Subcutaneous abdominal adipose tissue (tissue), 5 donors: ENCODE data around the gene OMP.

ENCODE experiments used
- H3K27ac ChIP-seq: one replicate; pipeline ENCODE4 v1.7.0; 2013; ENCODE audit warnings: low read depth, mild to moderate bottlenecking, inconsistent platforms, low read length, moderate library complexity
- H3K27me3 ChIP-seq, 5 donors: one replicate each; pipeline ENCODE4 v1.7.0; 2013; ENCODE audit warnings: low read length in 5 of 5, inconsistent platforms in 1 of 5; ENCODE audit not compliant: control insufficient read depth in 5 of 5, insufficient read depth in 4 of 5
- H3K36me3 ChIP-seq, 5 donors: one replicate each; pipeline ENCODE4 v1.7.0; 2013; ENCODE audit warnings: low read length in 5 of 5; ENCODE audit not compliant: control insufficient read depth in 5 of 5, insufficient read depth in 5 of 5
- H3K4me1 ChIP-seq, 5 donors: one replicate each; pipeline ENCODE4 v1.7.0; 2013; ENCODE audit warnings: low read length in 5 of 5, mild to moderate bottlenecking in 3 of 5, moderate library complexity in 1 of 5; ENCODE audit not compliant: control insufficient read depth in 5 of 5, insufficient read depth in 5 of 5
- H3K4me3 ChIP-seq, 5 donors: one replicate each; pipeline ENCODE4 v1.7.0; 2013; ENCODE audit warnings: low read length in 5 of 5, low read depth in 1 of 5
- H3K9ac ChIP-seq, 5 donors: one replicate each; pipeline ENCODE4 v1.7.0; 2013; ENCODE audit warnings: low read length in 5 of 5, mild to moderate bottlenecking in 4 of 5, moderate library complexity in 3 of 5
- H3K9me3 ChIP-seq, 5 donors: one replicate each; pipeline ENCODE4 v1.7.0; 2013; ENCODE audit warnings: low read length in 5 of 5; ENCODE audit not compliant: control insufficient read depth in 5 of 5
- donor health status: healthy.
- donor health status: healthy.
- donor health status: healthy.
- donor health status: healthy.
- donor health status: healthy.

Gene OMP, protein sequence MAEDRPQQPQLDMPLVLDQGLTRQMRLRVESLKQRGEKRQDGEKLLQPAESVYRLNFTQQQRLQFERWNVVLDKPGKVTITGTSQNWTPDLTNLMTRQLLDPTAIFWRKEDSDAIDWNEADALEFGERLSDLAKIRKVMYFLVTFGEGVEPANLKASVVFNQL

DNA sequence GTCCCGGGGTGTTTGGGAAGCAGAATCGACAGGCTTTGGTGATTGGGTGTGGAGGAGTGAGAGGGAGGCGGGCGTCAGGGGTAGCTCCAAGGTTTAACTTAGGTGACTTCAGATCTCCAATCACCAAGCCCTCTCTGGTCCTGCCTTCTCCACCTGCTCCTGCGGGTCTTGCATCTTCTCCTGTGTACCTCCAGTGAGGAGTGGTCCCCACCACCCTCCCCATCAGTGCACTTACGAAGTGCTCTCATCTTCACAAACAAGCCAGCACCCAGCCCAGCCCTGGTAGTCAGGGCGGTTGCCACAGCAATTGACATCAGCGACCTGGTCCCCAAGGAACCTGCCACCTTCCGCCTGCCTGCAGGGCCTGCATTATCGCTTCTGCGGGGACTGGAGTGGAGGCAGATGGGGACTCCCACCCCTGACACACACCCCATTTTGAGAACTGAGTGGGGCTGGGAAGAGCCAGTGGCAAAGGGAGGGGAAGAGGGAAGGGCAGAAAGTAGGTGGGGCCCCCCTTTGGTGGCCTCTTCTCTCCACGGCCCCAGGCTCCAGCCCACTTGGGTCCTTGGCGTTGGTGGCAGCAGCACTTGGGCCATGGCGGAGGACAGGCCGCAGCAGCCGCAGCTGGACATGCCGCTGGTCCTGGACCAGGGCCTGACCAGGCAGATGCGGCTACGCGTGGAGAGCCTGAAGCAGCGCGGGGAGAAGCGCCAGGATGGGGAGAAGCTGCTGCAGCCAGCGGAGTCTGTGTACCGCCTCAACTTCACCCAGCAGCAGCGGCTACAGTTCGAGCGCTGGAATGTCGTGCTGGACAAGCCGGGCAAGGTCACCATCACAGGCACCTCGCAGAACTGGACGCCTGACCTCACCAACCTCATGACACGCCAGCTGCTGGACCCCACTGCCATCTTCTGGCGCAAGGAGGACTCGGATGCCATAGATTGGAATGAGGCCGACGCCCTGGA lies at the start of gene OMP:
Gene OMP, plus strand, starts transcription at position 595 of the 965 bp plus-strand sequence. Its CDS starts 0 bp downstream, at position 595.
- Histone ChIP-seq H3K4me1 (peaks cover 0 to 1% (median 0%) of the 10 kb centered on the region in 5 donors), H3K9ac (no peak within 1 kb of the TSS), H3K4me3 (no peak within 1 kb of the TSS), H3K27me3 (no peaks in the 10 kb centered on the region), H3K27ac (no peak within 1 kb of the TSS), H3K36me3 (peaks cover 0 to 10% (median 0%) of the 10 kb centered on the region in 5 donors), H3K9me3 (no peaks in the 10 kb centered on the region)

DNA sequence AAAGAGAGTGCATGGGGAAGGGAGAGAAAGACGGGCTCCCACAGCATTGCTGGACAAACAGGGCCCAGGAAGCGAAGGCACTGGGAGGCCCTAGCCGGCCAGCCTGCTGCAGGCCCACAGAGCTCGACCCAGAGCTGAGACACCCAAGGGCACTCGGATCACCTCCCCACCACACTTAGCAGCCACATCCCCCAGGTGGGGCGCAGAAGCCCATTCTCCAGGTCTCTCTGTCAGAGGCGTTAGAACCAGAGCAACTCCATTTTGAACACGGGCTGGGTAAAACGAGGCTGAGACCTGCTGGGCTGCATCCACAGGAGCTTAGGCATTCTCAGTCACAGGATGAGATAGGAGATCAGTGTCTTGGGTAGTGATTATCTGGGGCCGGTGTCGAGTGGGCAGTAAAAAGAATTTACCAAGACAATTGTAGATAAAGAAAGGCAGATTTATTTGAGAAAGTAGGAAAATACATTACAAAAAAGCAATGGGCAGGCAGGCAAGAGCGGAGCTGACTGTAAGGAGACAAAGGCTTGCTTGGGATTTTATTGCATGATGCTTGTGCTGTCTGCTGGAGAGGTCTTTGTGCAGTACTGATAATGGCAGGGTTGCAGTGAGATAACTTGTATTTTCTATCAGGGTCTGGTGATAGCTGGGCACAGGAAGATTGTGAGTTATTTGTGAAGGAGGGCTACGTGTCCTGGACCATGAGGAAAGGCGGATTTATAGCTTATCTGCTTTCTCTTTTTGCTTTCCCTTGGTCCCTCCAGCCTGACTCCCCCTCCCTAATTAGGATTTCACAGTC lies 49.2 kb upstream of the OMP start:
- H3K4me1 ChIP-seq = no peaks in the 10 kb centered on the region

DNA sequence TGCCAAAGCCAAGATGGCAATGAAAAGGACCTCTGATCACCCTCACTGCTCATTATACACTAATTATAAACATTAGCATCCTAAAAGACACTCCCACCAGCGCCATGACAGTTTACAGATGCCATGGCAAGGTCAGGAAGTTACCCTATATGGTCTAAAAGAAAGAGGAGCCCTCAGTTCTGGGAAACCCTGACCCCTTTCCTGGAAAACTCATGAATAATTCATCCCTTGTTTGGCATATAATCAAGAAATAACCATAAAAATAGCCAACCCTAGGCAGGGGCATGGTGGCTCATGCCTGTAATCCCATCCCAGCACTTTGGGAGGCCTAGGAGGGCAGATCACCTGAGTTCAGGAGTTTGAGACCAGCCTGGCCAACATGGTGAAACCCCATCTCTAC lies 48.6 kb upstream of the OMP start:
- H3K4me1 ChIP-seq = no peaks in the 10 kb centered on the region
- peaks cover 0 to 18% (median 14%) of the 10 kb centered on the region in 5 donors for H3K9me3 ChIP-seq
- H3K36me3 ChIP-seq = no peaks in the 10 kb centered on the region
- H3K27ac ChIP-seq = no peak overlapping the region
- no peaks in the 10 kb centered on the region for H3K27me3 ChIP-seq
- no peak overlapping the region for H3K4me3 ChIP-seq
- H3K9ac ChIP-seq = no peak overlapping the region

More for the DNA sequence above, 49.2 kb upstream of the OMP start:
- no peaks in the 10 kb centered on the region for H3K27me3 ChIP-seq
- no peak overlapping the region for H3K9ac ChIP-seq
- no peak overlapping the region for H3K4me3 ChIP-seq
- H3K9me3 ChIP-seq = peaks cover 0 to 18% (median 14%) of the 10 kb centered on the region in 5 donors
- no peak overlapping the region for H3K27ac ChIP-seq
- H3K36me3 ChIP-seq = no peaks in the 10 kb centered on the region

DNA sequence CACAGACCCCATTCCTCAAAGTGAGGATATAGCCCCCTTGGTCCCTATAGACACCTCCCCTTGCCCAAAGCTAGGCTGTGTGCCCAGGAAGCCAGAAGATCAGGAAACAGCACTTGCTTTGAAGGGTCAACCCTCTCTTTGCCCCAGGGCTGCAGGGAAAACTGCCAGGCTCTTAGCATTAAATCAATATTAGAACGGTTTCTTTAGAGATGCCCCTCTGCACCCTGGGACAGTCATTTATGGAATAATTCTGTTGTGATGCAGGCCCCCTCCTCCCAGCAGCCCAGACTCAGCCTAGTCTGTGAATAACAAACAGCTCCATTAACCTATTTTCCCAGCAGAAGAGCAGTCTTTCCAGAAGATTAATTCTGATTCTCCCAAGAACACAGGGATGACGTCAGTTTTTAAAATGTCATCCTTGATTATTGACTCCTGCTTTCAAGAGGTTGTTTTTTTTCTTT lies 47.5 kb upstream of the OMP start:
- Histone ChIP-seq H3K4me1 (no peaks in the 10 kb centered on the region), H3K36me3 (no peaks in the 10 kb centered on the region), H3K9me3 (peaks cover 0 to 18% (median 14%) of the 10 kb centered on the region in 5 donors), H3K27ac (no peak overlapping the region), H3K4me3 (no peak overlapping the region), H3K27me3 (no peaks in the 10 kb centered on the region), H3K9ac (no peak overlapping the region)

DNA sequence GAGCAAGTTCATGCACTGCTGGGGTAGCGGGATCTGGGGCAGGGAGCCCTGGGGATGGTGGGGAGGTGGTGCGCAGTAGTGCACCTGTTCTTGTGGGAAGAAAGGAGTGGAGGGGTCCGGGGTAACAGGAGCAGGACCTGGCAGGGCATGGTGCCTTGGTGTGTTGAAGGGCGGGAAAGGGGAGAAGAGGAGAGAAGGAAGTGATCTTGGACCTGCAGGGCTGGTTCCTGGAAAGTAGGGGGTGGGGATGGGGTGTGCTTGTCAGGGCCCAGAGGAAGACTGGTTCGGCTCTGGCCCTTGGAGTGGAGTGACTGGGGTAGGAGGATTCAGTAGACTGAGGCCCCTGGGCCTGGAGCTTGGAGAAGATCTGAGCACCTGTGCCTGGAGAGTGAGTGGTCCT lies 46.7 kb upstream of the OMP start:
- Histone ChIP-seq H3K27me3 (no peaks in the 10 kb centered on the region), H3K4me3 (no peak overlapping the region), H3K4me1 (no peaks in the 10 kb centered on the region), H3K9me3 (peaks cover 0 to 18% (median 14%) of the 10 kb centered on the region in 5 donors), H3K9ac (no peak overlapping the region), H3K36me3 (no peaks in the 10 kb centered on the region), H3K27ac (no peak overlapping the region)

DNA sequence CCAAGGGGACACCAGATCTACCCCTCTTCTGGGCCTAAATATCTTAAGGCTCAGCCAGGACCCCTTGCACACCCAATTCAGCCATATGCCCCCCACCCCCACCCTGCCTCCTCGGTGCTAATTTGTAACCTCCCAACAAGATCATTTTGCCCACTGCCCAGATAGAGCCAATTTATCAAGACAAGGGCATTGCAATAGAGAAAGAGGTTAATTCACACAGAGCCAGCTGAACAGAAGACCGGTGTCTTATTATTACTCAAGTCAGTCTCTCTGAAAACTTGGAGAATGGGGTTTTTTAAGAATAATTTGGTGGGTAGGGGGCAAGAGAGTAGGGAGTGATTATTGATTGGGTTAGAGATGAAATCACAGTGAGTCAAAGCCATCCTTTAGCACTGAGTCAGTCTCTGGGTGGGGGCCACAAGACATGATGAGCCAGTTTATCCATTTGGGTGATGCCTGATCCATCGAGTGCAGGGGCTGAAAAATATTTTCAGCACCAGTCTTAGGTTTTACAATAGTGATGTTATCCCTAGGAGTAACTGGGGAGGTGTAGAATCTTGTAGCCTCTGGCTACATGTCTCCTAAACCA lies 45.7 kb upstream of the OMP start:
- Histone ChIP-seq H3K4me3 (no peak overlapping the region), H3K9me3 (peaks cover 0 to 19% (median 14%) of the 10 kb centered on the region in 5 donors), H3K9ac (no peak overlapping the region), H3K27me3 (no peaks in the 10 kb centered on the region), H3K27ac (no peak overlapping the region), H3K4me1 (no peaks in the 10 kb centered on the region), H3K36me3 (no peaks in the 10 kb centered on the region)

DNA sequence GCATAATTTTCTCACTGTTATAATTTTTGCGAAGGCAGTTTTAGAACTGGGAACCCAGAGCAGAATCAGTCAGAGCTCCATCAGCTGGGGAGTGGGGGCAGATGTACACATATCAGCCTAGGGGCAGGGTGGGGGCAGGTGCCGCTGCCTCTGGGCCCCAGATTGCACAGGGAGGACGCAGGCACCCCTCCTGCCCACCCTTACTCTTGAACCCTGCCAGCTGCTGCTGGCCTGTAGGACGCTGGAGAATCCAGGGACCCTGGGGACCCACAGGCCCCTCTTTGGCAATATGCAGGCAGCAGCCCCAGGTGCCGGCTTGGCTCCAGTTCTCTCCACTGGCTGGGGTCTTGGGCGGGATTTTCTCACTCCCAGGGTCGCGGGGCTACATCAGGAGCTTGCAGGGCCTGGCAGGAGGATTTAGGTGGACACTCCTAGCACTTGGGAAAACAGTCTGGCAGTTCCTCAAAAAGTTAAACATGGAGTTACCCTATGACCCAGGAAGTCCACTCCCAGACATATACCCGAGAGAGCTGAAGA lies 44.6 kb upstream of the OMP start:
- Histone ChIP-seq H3K27me3 (no peaks in the 10 kb centered on the region), H3K4me3 (no peak overlapping the region)

DNA sequence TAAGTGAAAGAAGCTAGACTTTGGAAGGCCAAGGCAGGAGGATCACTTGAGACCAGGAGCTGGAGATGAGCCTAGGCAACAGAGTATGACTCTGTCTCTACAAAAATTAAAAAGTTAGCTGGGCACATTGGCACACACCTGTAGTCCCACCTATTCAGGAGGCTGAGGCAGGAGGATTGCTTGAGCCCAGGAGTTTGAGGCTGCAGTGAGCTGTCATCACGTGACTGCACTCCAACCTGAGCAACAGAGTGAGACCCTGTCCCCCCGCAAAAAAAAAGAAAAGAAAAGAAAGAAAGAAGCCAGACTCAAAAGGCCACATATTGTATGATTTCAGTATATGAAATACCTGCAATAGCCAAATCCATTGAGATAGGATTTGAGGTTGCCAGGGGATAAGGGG lies 43.7 kb upstream of the OMP start:
- H3K36me3 ChIP-seq = no peaks in the 10 kb centered on the region
- H3K27ac ChIP-seq = no peak overlapping the region
- H3K9me3 ChIP-seq = peaks cover 0 to 24% (median 14%) of the 10 kb centered on the region in 5 donors
- H3K9ac ChIP-seq = no peak overlapping the region
- H3K27me3 ChIP-seq = no peaks in the 10 kb centered on the region
- H3K4me3 ChIP-seq = no peak overlapping the region
- no peaks in the 10 kb centered on the region for H3K4me1 ChIP-seq

More for the DNA sequence above, 44.6 kb upstream of the OMP start:
- no peaks in the 10 kb centered on the region for H3K36me3 ChIP-seq
- no peaks in the 10 kb centered on the region for H3K4me1 ChIP-seq
- no peak overlapping the region for H3K9ac ChIP-seq
- H3K27ac ChIP-seq = no peak overlapping the region
- peaks cover 0 to 24% (median 14%) of the 10 kb centered on the region in 5 donors for H3K9me3 ChIP-seq

DNA sequence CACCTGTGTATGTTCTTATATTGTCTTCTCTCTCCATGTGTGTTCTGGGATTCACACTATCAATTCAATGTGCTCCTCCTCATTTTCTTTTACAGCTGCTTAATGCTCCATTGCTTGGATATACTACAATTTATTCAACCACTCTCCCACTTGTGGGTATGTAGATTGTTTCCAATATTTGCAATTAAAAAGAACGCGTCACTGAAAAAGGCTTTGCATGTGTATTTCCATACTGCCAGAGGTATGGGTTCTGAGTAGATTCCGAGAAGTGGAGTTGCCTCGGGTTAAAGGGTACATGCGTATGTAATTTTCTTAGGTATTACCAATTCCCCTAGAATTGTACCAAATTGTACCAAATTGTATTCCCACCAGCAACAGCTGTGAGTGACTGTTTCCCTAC lies 42.8 kb upstream of the OMP start:
- Histone ChIP-seq H3K36me3 (no peaks in the 10 kb centered on the region), H3K4me3 (no peak overlapping the region), H3K4me1 (no peaks in the 10 kb centered on the region), H3K27ac (no peak overlapping the region), H3K9ac (no peak overlapping the region), H3K27me3 (no peaks in the 10 kb centered on the region), H3K9me3 (peaks cover 0 to 24% (median 14%) of the 10 kb centered on the region in 5 donors)
